ENCODE data around the gene MTAP.

DNA sequence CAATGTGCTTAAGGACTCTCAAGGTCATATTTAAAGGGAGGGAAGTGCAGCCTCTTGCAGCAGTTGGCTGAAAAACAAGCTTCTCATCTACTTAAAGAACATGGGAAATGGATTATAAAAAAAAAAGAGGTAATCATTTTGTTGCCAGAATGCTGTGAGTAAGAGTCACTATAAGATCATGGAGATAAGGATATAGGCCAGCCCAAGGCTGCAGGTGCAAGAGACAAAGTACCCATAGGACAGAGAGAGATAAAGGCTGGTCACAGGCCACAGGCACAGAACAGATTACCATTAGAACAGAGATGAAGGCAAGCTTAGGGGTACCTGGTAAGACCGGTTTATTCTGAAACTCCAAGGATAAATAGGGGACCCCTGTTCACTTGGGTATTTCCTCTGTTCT, 121.3 kb downstream of the MTAP start:
- TF ChIP-seq, protein P1, sequence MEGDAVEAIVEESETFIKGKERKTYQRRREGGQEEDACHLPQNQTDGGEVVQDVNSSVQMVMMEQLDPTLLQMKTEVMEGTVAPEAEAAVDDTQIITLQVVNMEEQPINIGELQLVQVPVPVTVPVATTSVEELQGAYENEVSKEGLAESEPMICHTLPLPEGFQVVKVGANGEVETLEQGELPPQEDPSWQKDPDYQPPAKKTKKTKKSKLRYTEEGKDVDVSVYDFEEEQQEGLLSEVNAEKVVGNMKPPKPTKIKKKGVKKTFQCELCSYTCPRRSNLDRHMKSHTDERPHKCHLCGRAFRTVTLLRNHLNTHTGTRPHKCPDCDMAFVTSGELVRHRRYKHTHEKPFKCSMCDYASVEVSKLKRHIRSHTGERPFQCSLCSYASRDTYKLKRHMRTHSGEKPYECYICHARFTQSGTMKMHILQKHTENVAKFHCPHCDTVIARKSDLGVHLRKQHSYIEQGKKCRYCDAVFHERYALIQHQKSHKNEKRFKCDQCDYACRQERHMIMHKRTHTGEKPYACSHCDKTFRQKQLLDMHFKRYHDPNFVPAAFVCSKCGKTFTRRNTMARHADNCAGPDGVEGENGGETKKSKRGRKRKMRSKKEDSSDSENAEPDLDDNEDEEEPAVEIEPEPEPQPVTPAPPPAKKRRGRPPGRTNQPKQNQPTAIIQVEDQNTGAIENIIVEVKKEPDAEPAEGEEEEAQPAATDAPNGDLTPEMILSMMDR (IDR thresholded peaks at IDR 0.05): no peak
- no peak for TF ChIP-seq POLR2A (IDR thresholded peaks at IDR 0.05)
